Hepatocyte (in vitro differentiated cells): Measurements from ENCODE around the gene CTXN2. TPM values are rescaled to one million over a fixed set of nuclear protein-coding genes. Genes with fewer than 3 reads are reported as not detected.

Experiments
- DNase-seq: peaks from one replicate; pipeline ENCODE4 v3.0.0-alpha.2; 2016; ENCODE audit warnings: low spot score
- H2AFZ ChIP-seq: fragments of 200-600 bp; sonication (generic); 2 replicates; pipeline ENCODE4 v1.6.0; 2016; ENCODE audit warnings: antibody characterized with exemption, mild to moderate bottlenecking
- H3K27ac ChIP-seq: fragments of 200-600 bp; sonication (generic); 2 replicates; pipeline ENCODE4 v1.5.1; 2016; ENCODE audit warnings: mild to moderate bottlenecking
- H3K27me3 ChIP-seq: fragments of 200-600 bp; sonication (generic); 2 replicates; pipeline ENCODE4 v1.6.1; 2016
- H3K36me3 ChIP-seq: fragments of 200-600 bp; sonication (generic); replicated peaks from 2 replicates; pipeline ENCODE4 v1.5.1; 2016; ENCODE audit warnings: low read depth; ENCODE audit not compliant: insufficient read depth
- H3K4me1 ChIP-seq: fragments of 200-600 bp; sonication (generic); 2 replicates; pipeline ENCODE4 v1.5.1; 2016; ENCODE audit warnings: mild to moderate bottlenecking, moderate library complexity; ENCODE audit not compliant: insufficient read depth
- H3K4me2 ChIP-seq: fragments of 200-600 bp; sonication (generic); 2 replicates; pipeline ENCODE4 v1.6.0; 2016
- H3K4me3 ChIP-seq: fragments of 200-600 bp; sonication (generic); 2 replicates; pipeline ENCODE4 v1.5.1; 2016; ENCODE audit warnings: mild to moderate bottlenecking
- H3K79me2 ChIP-seq: fragments of 200-600 bp; sonication (generic); 2 replicates; pipeline ENCODE4 v1.6.0; 2017; ENCODE audit warnings: mild to moderate bottlenecking
- H3K9me2 ChIP-seq: fragments of 200-600 bp; sonication (generic); replicated peaks from 2 replicates; pipeline ENCODE4 v1.6.0; 2017; ENCODE audit warnings: mild to moderate bottlenecking; ENCODE audit not compliant: insufficient read depth
- H3K9me3 ChIP-seq: fragments of 200-600 bp; sonication (generic); 2 replicates; pipeline ENCODE4 v1.5.1; 2016; ENCODE audit warnings: low read depth, mild to moderate bottlenecking
- H4K20me1 ChIP-seq: fragments of 200-600 bp; sonication (generic); 2 replicates; pipeline ENCODE4 v1.6.0; 2016; ENCODE audit warnings: mild to moderate bottlenecking; ENCODE audit not compliant: insufficient read depth, poor library complexity, severe bottlenecking
- EZH2 ChIP-seq: fragments of 200-600 bp; sonication (generic); IDR thresholded peaks from 2 replicates; pipeline ENCODE4 v1.6.1; 2016; ENCODE audit warnings: antibody characterized with exemption, mild to moderate bottlenecking, borderline replicate concordance
- EZH2phosphoT487 ChIP-seq: fragments of 200-600 bp; sonication (generic); IDR thresholded peaks from one replicate; pipeline ENCODE4 v1.6.1; 2018; ENCODE audit warnings: antibody characterized with exemption, mild to moderate bottlenecking, low read depth, moderate library complexity; ENCODE audit not compliant: unreplicated experiment, severe bottlenecking
- WGBS: methylation state at CpG from one replicate; pipeline ENCODE4 v1.1.6; 2016; ENCODE audit warnings: low lambda C conversion rate; ENCODE audit errors: missing lambda C conversion rate; 5-methylcytosine and 5-hydroxymethylcytosine counted together
- polyA plus RNA-seq: library from polyadenylated mRNA; unstranded; fragments of >200 nt; fragmentation: Nextera tagmentation; extraction: Ambion mirVana; gene quantifications from 2 replicates; pipeline ENCODE4 v1.2.1, GENCODE V29; 2016
- total RNA-seq: library from RNA; depleted of rRNA; stranded (reverse); fragments of >200 nt; gene quantifications from 2 replicates; pipeline ENCODE4 v1.2.3, GENCODE V29; 2014
- TF ChIP-seq, protein P1 (sequence below): fragments of 200-600 bp; sonication (generic); IDR thresholded peaks from 2 replicates; pipeline ENCODE4 v1.5.1; 2016; ENCODE audit warnings: antibody characterized with exemption, mild to moderate bottlenecking; ENCODE audit not compliant: poor library complexity

Gene CTXN2
- total and polyA plus RNA-seq, 2 experiments from 2014 or later: not detected

DNA sequence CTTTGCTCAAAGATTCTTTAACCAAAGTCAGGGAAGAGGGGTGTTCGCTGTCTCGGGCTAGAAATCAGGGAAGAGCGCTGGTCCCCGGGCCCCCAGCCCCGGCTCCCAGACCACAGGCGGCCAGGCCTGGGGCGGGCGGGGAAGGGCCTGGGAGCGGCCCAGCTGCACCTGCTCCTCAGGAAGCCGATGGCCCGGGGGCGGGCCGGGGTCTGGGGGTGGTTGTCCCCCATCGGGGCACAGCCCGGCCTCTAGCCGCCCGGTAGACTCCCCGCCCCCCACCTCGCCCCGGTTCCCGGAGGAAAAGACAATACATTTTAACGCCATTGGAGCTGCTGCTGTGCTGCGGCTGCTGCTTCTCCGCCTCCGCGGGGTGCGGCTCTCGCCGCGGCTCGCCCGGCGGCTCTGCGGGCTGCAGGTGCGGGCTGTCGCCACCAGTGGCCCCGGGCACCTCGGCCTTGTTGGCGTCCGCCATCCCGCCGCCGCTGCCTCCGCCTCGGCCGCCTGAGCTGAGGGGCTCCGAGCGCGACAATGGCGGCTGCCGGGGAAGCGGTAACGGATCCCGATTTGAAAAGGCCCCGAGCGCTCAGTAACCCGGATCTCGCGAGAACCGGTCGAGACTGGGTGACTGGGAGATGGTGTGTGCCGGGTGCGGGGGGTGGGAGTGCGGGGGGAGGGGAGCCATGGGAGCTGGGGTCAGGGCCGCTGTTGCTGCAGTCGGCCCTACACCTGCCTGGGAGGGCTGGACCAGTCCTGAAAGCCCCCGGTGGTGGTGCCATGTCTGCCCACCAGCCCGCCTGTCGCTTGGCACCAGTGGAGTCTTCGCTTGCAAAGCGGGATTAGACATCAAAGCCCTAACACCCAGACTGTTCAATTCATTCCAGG lies 13.5 kb upstream of the CTXN2 start, which contains the start of gene MYEF2:
TSS of gene MYEF2 (minus strand) at position 530 of the 882 bp plus-strand sequence. CDS start at position 472, 58 bp downstream.
- peak within 1 kb of the TSS; percentile 39 for H2AFZ ChIP-seq
- TF ChIP-seq EZH2phosphoT487 (no peak), EZH2 (no peak)
- TF ChIP-seq, protein P1, sequence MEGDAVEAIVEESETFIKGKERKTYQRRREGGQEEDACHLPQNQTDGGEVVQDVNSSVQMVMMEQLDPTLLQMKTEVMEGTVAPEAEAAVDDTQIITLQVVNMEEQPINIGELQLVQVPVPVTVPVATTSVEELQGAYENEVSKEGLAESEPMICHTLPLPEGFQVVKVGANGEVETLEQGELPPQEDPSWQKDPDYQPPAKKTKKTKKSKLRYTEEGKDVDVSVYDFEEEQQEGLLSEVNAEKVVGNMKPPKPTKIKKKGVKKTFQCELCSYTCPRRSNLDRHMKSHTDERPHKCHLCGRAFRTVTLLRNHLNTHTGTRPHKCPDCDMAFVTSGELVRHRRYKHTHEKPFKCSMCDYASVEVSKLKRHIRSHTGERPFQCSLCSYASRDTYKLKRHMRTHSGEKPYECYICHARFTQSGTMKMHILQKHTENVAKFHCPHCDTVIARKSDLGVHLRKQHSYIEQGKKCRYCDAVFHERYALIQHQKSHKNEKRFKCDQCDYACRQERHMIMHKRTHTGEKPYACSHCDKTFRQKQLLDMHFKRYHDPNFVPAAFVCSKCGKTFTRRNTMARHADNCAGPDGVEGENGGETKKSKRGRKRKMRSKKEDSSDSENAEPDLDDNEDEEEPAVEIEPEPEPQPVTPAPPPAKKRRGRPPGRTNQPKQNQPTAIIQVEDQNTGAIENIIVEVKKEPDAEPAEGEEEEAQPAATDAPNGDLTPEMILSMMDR: no peak
- H3K4me1 ChIP-seq: no peaks in the 10 kb centered on the region
- WGBS: 3% methylated on average over 23 of the region's 71 CpGs
- H3K9me2 ChIP-seq: no peaks in the 10 kb centered on the region
- H3K4me2 ChIP-seq: peak within 1 kb of the TSS; percentile 84
- H3K9me3 ChIP-seq: no peaks in the 10 kb centered on the region
- H3K4me3 ChIP-seq: peak within 1 kb of the TSS; percentile 12
- DNase-seq: peak; percentile 85
- no peaks in the 10 kb centered on the region for H4K20me1 ChIP-seq
- H3K79me2 ChIP-seq: peaks cover 31% of the 10 kb centered on the region
- H3K27ac ChIP-seq: peak within 1 kb of the TSS; percentile 69
- no peaks in the 10 kb centered on the region for H3K36me3 ChIP-seq
- peaks cover 10% of the 10 kb centered on the region for H3K27me3 ChIP-seq

DNA sequence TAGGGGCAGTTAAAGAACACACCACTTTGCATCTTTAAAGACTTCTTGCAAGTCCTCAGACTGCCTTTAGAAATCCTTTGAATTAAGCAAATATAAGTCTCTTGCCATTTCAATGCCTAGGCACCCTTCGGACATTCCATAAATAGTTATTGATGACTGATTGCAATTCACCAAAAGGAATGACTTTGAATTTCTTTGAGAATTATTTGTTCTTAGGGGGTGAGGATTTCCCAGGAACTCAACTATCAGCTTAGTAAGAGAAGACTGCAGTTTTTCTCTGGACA lies 12.9 kb upstream of the CTXN2 start:
- Histone ChIP-seq H3K27me3 (peaks cover 12% of the 10 kb centered on the region), H3K4me3 (peak overlapping the region; percentile 12), H2AFZ (peak overlapping the region; percentile 39), H3K79me2 (peaks cover 25% of the 10 kb centered on the region), H3K4me2 (peak overlapping the region; percentile 84), H4K20me1 (no peaks in the 10 kb centered on the region), H3K36me3 (no peaks in the 10 kb centered on the region), H3K9me2 (no peaks in the 10 kb centered on the region), H3K9me3 (no peaks in the 10 kb centered on the region), H3K4me1 (no peaks in the 10 kb centered on the region), H3K27ac (peak overlapping the region; percentile 69)
- TF ChIP-seq EZH2: no peak
- TF ChIP-seq, protein P1: no peak
- no peak for TF ChIP-seq EZH2phosphoT487
- WGBS: 77% methylated on average over 1 of the region's 1 CpG
- no peak for DNase-seq

DNA sequence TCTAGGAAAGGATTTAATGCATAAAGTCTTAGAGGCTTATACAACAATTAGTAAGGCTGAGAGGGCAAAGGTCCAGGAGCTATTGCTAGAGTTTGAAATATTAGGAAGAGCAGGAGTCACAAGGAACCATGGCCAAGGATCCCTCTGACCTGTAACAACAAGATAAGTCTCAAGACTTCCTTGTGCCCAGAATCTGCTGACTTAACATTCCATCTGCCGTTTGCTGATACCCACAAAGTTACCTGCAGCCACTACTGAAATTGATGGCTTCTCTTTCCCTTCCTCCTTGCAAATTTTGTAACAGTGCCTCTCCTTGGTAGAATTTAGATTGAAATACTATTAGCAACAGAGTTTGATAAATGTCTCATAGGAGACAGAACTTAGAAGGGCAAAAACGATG lies 8.7 kb upstream of the CTXN2 start:
- no peaks in the 10 kb centered on the region for H3K36me3 ChIP-seq
- no peak for TF ChIP-seq EZH2phosphoT487
- TF ChIP-seq, protein P1: no peak
- no peak for TF ChIP-seq EZH2
- DNase-seq: no peak
- no peaks in the 10 kb centered on the region for H3K79me2 ChIP-seq
- no peak overlapping the region for H3K4me2 ChIP-seq
- H3K9me3 ChIP-seq: no peaks in the 10 kb centered on the region
- H3K9me2 ChIP-seq: no peaks in the 10 kb centered on the region
- no peak overlapping the region for H3K4me3 ChIP-seq
- H3K27me3 ChIP-seq: peaks cover 16% of the 10 kb centered on the region
- WGBS: 68% methylated on average over 2 of the region's 2 CpGs
- H2AFZ ChIP-seq: no peak overlapping the region
- H3K27ac ChIP-seq: no peak overlapping the region
- no peaks in the 10 kb centered on the region for H4K20me1 ChIP-seq
- no peaks in the 10 kb centered on the region for H3K4me1 ChIP-seq
